GM23338 (cell line): ENCODE data around the gene GPRIN2.

Experiments
- CREB1 ChIP-seq: fragments of 250-450 bp; sonication (Bioruptor Pico); IDR thresholded peaks from 2 replicates; pipeline ENCODE4 v1.5.0; 2020; ENCODE audit warnings: low read depth, mild to moderate bottlenecking, moderate library complexity
- EZH2 ChIP-seq: fragments of 200-600 bp; sonication (generic); IDR thresholded peaks from one replicate; pipeline ENCODE4 v1.8.0; 2017; ENCODE audit warnings: antibody characterized with exemption, mild to moderate bottlenecking, low read depth; ENCODE audit not compliant: unreplicated experiment
- EZH2phosphoT487 ChIP-seq: fragments of 200-600 bp; sonication (generic); IDR thresholded peaks from one replicate; pipeline ENCODE4 v1.8.1; 2018; ENCODE audit warnings: antibody characterized with exemption; ENCODE audit not compliant: unreplicated experiment
- JUNB ChIP-seq: IDR thresholded peaks from one replicate; pipeline ENCODE4 v1.6.1; 2016; ENCODE audit warnings: antibody characterized with exemption; ENCODE audit not compliant: unreplicated experiment
- NANOG ChIP-seq: IDR thresholded peaks from 2 replicates; pipeline ENCODE4 v1.6.1; 2016; ENCODE audit warnings: antibody characterized with exemption, borderline replicate concordance
- POLR2AphosphoS5 ChIP-seq: IDR thresholded peaks from 2 replicates; pipeline ENCODE4 v1.6.1; 2016; ENCODE audit warnings: antibody characterized with exemption, low read depth
- TF ChIP-seq, protein P1 (sequence below), 2 experiments: fragments of 200-600 bp in 1 of 2; sonication (generic) in 1 of 2; conservative IDR thresholded peaks; 2 replicates each; pipeline versions ENCODE4 v1.5.1 to v1.6.1; 2016 to 2017; ENCODE audit warnings: antibody characterized with exemption in 2 of 2, low read depth in 2 of 2, mild to moderate bottlenecking in 2 of 2, moderate library complexity in 1 of 2
- TF ChIP-seq, protein P2 (sequence below): IDR thresholded peaks from one replicate; pipeline ENCODE4 v1.6.1; 2018; ENCODE audit warnings: antibody characterized with exemption; ENCODE audit not compliant: unreplicated experiment
- TF ChIP-seq, protein P3 (sequence below): fragments of 250-450 bp; sonication (Bioruptor Pico); IDR thresholded peaks from 2 replicates; pipeline ENCODE4 v1.5.0; 2020; ENCODE audit warnings: mild to moderate bottlenecking, moderate library complexity

DNA sequence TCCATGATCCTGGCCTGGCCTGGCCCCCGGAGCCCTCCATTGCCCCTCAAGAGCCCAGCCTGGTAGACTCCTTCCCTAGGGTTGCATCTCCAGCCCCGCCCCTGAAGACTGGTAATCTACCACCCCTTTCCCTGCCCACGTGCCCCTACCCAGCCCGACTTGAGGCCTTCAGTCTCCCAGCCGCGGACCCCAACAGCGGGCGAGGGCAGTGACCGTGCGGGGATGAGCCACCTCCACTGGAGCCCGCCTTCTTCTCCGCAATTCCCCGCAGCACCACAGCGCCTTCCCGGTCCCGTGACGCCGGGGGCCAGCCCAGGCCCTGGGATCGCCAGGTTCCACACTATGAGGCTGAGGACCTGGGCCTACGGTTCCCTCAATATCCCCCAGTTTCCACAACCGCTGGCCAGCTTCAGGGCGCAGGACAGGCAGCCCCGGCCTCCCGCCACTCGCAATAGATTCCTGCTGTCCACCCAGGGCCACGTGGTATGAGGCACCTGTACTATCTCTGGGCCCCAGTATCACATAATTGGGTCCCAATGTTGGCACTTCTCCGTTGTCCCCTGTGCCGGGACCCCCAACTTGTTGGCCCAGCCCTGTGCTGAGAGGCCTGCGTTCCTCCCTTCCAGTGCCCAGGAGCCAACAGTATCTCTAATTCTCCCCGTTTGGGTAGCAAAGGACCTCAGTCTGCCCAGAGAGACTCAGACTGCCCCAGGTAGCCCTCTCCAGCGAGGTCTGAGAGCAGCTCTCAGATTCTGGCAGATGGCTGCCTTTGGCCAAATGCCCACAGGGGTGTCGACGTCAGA lies 1.1 kb upstream of the GPRIN2 start:
- TF ChIP-seq CREB1 (CRISPR knock-in tag), result no peak
- TF ChIP-seq, protein P1, sequence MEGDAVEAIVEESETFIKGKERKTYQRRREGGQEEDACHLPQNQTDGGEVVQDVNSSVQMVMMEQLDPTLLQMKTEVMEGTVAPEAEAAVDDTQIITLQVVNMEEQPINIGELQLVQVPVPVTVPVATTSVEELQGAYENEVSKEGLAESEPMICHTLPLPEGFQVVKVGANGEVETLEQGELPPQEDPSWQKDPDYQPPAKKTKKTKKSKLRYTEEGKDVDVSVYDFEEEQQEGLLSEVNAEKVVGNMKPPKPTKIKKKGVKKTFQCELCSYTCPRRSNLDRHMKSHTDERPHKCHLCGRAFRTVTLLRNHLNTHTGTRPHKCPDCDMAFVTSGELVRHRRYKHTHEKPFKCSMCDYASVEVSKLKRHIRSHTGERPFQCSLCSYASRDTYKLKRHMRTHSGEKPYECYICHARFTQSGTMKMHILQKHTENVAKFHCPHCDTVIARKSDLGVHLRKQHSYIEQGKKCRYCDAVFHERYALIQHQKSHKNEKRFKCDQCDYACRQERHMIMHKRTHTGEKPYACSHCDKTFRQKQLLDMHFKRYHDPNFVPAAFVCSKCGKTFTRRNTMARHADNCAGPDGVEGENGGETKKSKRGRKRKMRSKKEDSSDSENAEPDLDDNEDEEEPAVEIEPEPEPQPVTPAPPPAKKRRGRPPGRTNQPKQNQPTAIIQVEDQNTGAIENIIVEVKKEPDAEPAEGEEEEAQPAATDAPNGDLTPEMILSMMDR (conservative IDR thresholded peaks at IDR 0.05; ENCODE audit: low read depth in 2 of 2), result 0 out of 4 replicates have a peak, but pooled peaks of 1 of the 2 experiments have one; percentile 2
- TF ChIP-seq JUNB, result no peak
- no peak for TF ChIP-seq EZH2phosphoT487
- peak; percentile 52 for TF ChIP-seq EZH2
- TF ChIP-seq POLR2AphosphoS5, result no peak
- TF ChIP-seq, protein P2, sequence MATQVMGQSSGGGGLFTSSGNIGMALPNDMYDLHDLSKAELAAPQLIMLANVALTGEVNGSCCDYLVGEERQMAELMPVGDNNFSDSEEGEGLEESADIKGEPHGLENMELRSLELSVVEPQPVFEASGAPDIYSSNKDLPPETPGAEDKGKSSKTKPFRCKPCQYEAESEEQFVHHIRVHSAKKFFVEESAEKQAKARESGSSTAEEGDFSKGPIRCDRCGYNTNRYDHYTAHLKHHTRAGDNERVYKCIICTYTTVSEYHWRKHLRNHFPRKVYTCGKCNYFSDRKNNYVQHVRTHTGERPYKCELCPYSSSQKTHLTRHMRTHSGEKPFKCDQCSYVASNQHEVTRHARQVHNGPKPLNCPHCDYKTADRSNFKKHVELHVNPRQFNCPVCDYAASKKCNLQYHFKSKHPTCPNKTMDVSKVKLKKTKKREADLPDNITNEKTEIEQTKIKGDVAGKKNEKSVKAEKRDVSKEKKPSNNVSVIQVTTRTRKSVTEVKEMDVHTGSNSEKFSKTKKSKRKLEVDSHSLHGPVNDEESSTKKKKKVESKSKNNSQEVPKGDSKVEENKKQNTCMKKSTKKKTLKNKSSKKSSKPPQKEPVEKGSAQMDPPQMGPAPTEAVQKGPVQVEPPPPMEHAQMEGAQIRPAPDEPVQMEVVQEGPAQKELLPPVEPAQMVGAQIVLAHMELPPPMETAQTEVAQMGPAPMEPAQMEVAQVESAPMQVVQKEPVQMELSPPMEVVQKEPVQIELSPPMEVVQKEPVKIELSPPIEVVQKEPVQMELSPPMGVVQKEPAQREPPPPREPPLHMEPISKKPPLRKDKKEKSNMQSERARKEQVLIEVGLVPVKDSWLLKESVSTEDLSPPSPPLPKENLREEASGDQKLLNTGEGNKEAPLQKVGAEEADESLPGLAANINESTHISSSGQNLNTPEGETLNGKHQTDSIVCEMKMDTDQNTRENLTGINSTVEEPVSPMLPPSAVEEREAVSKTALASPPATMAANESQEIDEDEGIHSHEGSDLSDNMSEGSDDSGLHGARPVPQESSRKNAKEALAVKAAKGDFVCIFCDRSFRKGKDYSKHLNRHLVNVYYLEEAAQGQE, result no peak
- no peak for TF ChIP-seq NANOG
- TF ChIP-seq, protein P3, sequence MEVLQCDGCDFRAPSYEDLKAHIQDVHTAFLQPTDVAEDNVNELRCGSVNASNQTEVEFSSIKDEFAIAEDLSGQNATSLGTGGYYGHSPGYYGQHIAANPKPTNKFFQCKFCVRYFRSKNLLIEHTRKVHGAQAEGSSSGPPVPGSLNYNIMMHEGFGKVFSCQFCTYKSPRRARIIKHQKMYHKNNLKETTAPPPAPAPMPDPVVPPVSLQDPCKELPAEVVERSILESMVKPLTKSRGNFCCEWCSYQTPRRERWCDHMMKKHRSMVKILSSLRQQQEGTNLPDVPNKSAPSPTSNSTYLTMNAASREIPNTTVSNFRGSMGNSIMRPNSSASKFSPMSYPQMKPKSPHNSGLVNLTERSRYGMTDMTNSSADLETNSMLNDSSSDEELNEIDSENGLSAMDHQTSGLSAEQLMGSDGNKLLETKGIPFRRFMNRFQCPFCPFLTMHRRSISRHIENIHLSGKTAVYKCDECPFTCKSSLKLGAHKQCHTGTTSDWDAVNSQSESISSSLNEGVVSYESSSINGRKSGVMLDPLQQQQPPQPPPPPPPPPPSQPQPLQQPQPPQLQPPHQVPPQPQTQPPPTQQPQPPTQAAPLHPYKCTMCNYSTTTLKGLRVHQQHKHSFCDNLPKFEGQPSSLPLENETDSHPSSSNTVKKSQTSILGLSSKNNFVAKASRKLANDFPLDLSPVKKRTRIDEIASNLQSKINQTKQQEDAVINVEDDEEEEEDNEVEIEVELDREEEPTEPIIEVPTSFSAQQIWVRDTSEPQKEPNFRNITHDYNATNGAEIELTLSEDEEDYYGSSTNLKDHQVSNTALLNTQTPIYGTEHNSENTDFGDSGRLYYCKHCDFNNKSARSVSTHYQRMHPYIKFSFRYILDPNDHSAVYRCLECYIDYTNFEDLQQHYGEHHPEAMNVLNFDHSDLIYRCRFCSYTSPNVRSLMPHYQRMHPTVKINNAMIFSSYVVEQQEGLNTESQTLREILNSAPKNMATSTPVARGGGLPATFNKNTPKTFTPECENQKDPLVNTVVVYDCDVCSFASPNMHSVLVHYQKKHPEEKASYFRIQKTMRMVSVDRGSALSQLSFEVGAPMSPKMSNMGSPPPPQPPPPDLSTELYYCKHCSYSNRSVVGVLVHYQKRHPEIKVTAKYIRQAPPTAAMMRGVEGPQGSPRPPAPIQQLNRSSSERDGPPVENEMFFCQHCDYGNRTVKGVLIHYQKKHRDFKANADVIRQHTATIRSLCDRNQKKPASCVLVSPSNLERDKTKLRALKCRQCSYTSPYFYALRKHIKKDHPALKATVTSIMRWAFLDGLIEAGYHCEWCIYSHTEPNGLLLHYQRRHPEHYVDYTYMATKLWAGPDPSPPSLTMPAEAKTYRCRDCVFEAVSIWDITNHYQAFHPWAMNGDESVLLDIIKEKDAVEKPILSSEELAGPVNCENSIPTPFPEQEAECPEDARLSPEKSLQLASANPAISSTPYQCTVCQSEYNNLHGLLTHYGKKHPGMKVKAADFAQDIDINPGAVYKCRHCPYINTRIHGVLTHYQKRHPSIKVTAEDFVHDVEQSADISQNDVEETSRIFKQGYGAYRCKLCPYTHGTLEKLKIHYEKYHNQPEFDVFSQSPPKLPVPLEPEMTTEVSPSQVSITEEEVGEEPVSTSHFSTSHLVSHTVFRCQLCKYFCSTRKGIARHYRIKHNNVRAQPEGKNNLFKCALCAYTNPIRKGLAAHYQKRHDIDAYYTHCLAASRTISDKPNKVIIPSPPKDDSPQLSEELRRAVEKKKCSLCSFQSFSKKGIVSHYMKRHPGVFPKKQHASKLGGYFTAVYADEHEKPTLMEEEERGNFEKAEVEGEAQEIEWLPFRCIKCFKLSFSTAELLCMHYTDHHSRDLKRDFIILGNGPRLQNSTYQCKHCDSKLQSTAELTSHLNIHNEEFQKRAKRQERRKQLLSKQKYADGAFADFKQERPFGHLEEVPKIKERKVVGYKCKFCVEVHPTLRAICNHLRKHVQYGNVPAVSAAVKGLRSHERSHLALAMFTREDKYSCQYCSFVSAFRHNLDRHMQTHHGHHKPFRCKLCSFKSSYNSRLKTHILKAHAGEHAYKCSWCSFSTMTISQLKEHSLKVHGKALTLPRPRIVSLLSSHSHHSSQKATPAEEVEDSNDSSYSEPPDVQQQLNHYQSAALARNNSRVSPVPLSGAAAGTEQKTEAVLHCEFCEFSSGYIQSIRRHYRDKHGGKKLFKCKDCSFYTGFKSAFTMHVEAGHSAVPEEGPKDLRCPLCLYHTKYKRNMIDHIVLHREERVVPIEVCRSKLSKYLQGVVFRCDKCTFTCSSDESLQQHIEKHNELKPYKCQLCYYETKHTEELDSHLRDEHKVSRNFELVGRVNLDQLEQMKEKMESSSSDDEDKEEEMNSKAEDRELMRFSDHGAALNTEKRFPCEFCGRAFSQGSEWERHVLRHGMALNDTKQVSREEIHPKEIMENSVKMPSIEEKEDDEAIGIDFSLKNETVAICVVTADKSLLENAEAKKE, result no peak
